GM18951 (cell line): Measurements from ENCODE around the gene NEUROG1.

ENCODE experiments used
- POLR2A ChIP-seq: IDR thresholded peaks from 4 replicates; pipeline ENCODE4 v1.6.1; 2011; ENCODE audit warnings: mild to moderate bottlenecking; ENCODE audit not compliant: insufficient read length, insufficient read depth; ENCODE audit errors: extremely low read depth
- in situ Hi-C: fragments of 300-500 bp; cut with MboI; formaldehyde crosslinking; loops from one replicate; pipeline ENCODE4 v1.12.0; 2022; ENCODE audit warnings: low sequenced_read_pairs, mixed read lengths, inconsistent platforms; ENCODE audit not compliant: unreplicated experiment

NEUROG1 gene

GRCh38 chr5:135535820-135536801, at the start of gene NEUROG1:
NEUROG1 (minus strand) TSS chr5:135535964; CDS start chr5:135535690, 274 bp downstream.
- TF ChIP-seq POLR2A: no peak
- in situ Hi-C loops: no loop called here

GRCh38 chr5:135584918-135585317, 49.2 kb upstream of the NEUROG1 start:
- no peak for TF ChIP-seq POLR2A
- in situ Hi-C loops: no loop called here

- in situ Hi-C loops: no loop called here
- TF ChIP-seq POLR2A: no peak
These were observed 48.5 kb upstream of the NEUROG1 start for GRCh38 chr5:135584276-135584675.

- TF ChIP-seq POLR2A: no peak
- in situ Hi-C loops: no loop called here
These were observed 46.5 kb upstream of the NEUROG1 start for GRCh38 chr5:135582099-135582781.

GRCh38 chr5:135578685-135579341, 43.0 kb upstream of the NEUROG1 start, which contains the start of gene CXCL14:
CXCL14 (minus strand) TSS chr5:135578991; CDS start chr5:135578778, 213 bp downstream.
- in situ Hi-C loops: no loop called here
- no peak for TF ChIP-seq POLR2A

- no peak for TF ChIP-seq POLR2A
- in situ Hi-C loops: no loop called here
These were observed 42.5 kb upstream of the NEUROG1 start for GRCh38 chr5:135578305-135578684.

GRCh38 chr5:135577421-135577820, 41.7 kb upstream of the NEUROG1 start:
- TF ChIP-seq POLR2A: no peak
- in situ Hi-C loops: no loop called here

GRCh38 chr5:135576075-135576599, 40.4 kb upstream of the NEUROG1 start:
- no peak for TF ChIP-seq POLR2A
- in situ Hi-C loops: no loop called here

- TF ChIP-seq POLR2A: no peak
- in situ Hi-C loops: loop anchor here (25.0 kb wide), 1 partner anchor 263 kb away; the partner anchor contains the start of gene SLC25A48
These were observed 38.7 kb upstream of the NEUROG1 start for GRCh38 chr5:135574493-135574892.

GRCh38 chr5:135571902-135572301, 36.1 kb upstream of the NEUROG1 start:
- TF ChIP-seq POLR2A: no peak
- in situ Hi-C loops: loop anchor here (25.0 kb wide), 1 partner anchor 265 kb away; the partner anchor contains the start of gene SLC25A48

GRCh38 chr5:135571066-135571609, 35.4 kb upstream of the NEUROG1 start:
- TF ChIP-seq POLR2A: no peak
- in situ Hi-C loops: loop anchor here (25.0 kb wide), 1 partner anchor 266 kb away; the partner anchor contains the start of gene SLC25A48

- in situ Hi-C loops: loop anchor here (25.0 kb wide), 1 partner anchor 267 kb away; the partner anchor contains the start of gene SLC25A48
- no peak for TF ChIP-seq POLR2A
These were observed 34.6 kb upstream of the NEUROG1 start for GRCh38 chr5:135570453-135570764.
